ENCODE data around the gene ZNF689.

DNA sequence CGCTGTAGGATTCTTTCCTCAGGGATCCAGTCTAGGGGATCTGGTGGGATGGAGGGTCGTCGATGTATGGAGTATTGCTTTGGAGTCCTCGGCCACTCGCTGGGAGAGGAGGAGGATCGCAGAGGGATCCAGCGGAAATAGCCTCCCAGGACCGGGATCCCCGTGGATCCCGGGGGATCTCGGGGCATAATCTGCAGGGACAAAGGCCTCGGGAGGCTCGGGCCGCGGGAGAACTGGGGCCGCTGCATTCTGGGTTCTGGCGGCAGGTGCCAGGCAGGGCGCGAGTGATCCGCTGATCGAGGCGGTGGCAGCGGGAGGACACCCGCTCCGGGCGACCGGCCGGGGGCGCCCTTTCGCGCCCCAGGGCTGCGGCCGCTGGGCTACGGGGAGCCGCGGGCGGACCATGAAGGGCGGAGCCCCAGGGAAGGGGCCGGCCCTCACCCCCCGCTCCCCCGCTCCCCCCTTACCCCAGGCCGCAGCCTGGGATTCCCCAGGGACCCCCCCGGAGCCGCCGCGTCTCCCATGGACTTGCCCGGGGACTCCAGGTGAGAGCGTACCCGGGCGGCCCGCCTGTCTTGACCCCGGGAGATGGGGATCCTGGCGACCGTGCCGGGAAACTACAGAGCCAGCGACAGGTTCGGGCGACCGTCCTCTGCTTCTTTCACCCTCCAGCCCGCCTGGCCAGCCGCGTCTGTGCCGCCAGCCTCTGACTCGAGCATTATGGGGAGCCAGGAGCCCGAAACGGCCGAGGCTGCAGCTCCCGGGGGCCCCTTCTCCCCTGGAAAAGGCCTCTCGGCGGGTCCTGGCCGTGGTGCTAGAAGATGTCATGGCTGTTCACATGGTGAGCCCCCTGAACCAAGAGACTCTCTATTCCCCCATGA lies 41.2 kb upstream of the ZNF689 start:
- TF ChIP-seq, protein P1, sequence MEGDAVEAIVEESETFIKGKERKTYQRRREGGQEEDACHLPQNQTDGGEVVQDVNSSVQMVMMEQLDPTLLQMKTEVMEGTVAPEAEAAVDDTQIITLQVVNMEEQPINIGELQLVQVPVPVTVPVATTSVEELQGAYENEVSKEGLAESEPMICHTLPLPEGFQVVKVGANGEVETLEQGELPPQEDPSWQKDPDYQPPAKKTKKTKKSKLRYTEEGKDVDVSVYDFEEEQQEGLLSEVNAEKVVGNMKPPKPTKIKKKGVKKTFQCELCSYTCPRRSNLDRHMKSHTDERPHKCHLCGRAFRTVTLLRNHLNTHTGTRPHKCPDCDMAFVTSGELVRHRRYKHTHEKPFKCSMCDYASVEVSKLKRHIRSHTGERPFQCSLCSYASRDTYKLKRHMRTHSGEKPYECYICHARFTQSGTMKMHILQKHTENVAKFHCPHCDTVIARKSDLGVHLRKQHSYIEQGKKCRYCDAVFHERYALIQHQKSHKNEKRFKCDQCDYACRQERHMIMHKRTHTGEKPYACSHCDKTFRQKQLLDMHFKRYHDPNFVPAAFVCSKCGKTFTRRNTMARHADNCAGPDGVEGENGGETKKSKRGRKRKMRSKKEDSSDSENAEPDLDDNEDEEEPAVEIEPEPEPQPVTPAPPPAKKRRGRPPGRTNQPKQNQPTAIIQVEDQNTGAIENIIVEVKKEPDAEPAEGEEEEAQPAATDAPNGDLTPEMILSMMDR (IDR thresholded peaks at IDR 0.05) = peak; percentile 23 to 72 (median 44)
- no peak for TF ChIP-seq POLR2A (IDR thresholded peaks at IDR 0.05)

Measured in thyroid gland (tissue), 4 donors.